ENCODE measurements around the gene CACNA1A. TPM values are rescaled to one million over a fixed set of nuclear protein-coding genes. Genes with fewer than 3 reads are reported as not detected.

The CACNA1A gene
- total RNA-seq, 2 donors from 2014 or later: 0.77 TPM; not detected in 1

- Mint-ChIP-seq H3K4me1 (no peaks in the 10 kb centered on the region), H3K27me3 (peaks cover 63% of the 10 kb centered on the region), H3K36me3 (ENCODE audit: low read depth) (no peaks in the 10 kb centered on the region), H3K4me3 (no peak overlapping the region), H3K27ac (no peak overlapping the region)
- no peak for ATAC-seq
- no peak for DNase-seq
- no peaks in the 10 kb centered on the region for H3K9me3 ChIP-seq (ENCODE audit: control insufficient read depth, low read length, poor library complexity, severe bottlenecking)
Measured at GRCh38 chr19:13356686-13357280, 149.5 kb downstream of the CACNA1A start.

GRCh38 chr19:13356185-13356584 lies 150.1 kb downstream of the CACNA1A start:
- DNase-seq (no peak), ATAC-seq (no peak)
- H3K27me3 Mint-ChIP-seq: peaks cover 57% of the 10 kb centered on the region
- no peaks in the 10 kb centered on the region for H3K36me3 Mint-ChIP-seq (ENCODE audit: low read depth)
- H3K4me3 Mint-ChIP-seq: no peak overlapping the region
- no peaks in the 10 kb centered on the region for H3K9me3 ChIP-seq (ENCODE audit: control insufficient read depth, low read length, poor library complexity, severe bottlenecking)
- H3K4me1 Mint-ChIP-seq: no peaks in the 10 kb centered on the region
- H3K27ac Mint-ChIP-seq: no peak overlapping the region

GRCh38 chr19:13355356-13355755 lies 150.9 kb downstream of the CACNA1A start:
- H3K9me3 ChIP-seq (ENCODE audit: control insufficient read depth, low read length, poor library complexity, severe bottlenecking): no peaks in the 10 kb centered on the region
- H3K4me1 Mint-ChIP-seq: no peaks in the 10 kb centered on the region
- H3K27me3 Mint-ChIP-seq: peaks cover 50% of the 10 kb centered on the region
- ATAC-seq: no peak
- no peak overlapping the region for H3K27ac Mint-ChIP-seq
- DNase-seq: no peak
- H3K36me3 Mint-ChIP-seq (ENCODE audit: low read depth): no peaks in the 10 kb centered on the region
- H3K4me3 Mint-ChIP-seq: no peak overlapping the region

GRCh38 chr19:13353625-13354024 lies 152.7 kb downstream of the CACNA1A start:
- no peak overlapping the region for H3K4me3 Mint-ChIP-seq
- H3K36me3 Mint-ChIP-seq (ENCODE audit: low read depth): no peaks in the 10 kb centered on the region
- peaks cover 50% of the 10 kb centered on the region for H3K27me3 Mint-ChIP-seq
- H3K9me3 ChIP-seq (ENCODE audit: control insufficient read depth, low read length, poor library complexity, severe bottlenecking): no peaks in the 10 kb centered on the region
- DNase-seq (no peak), ATAC-seq (no peak)
- H3K4me1 Mint-ChIP-seq: no peaks in the 10 kb centered on the region
- H3K27ac Mint-ChIP-seq: no peak overlapping the region

- Mint-ChIP-seq H3K4me3 (no peak overlapping the region), H3K27ac (no peak overlapping the region), H3K27me3 (peaks cover 42% of the 10 kb centered on the region), H3K36me3 (ENCODE audit: low read depth) (no peaks in the 10 kb centered on the region), H3K4me1 (no peaks in the 10 kb centered on the region)
- no peaks in the 10 kb centered on the region for H3K9me3 ChIP-seq (ENCODE audit: control insufficient read depth, low read length, poor library complexity, severe bottlenecking)
- DNase-seq: no peak
- ATAC-seq: no peak
Measured at GRCh38 chr19:13350759-13351158, 155.5 kb downstream of the CACNA1A start.

- H3K27ac Mint-ChIP-seq: no peak overlapping the region
Measured at GRCh38 chr19:13350072-13350471, 156.2 kb downstream of the CACNA1A start.

GRCh38 chr19:13347367-13347766 lies 158.9 kb downstream of the CACNA1A start:
- Mint-ChIP-seq H3K36me3 (ENCODE audit: low read depth) (no peaks in the 10 kb centered on the region), H3K4me1 (no peaks in the 10 kb centered on the region), H3K27ac (no peak overlapping the region), H3K4me3 (no peak overlapping the region), H3K27me3 (peaks cover 13% of the 10 kb centered on the region)
- no peaks in the 10 kb centered on the region for H3K9me3 ChIP-seq (ENCODE audit: control insufficient read depth, low read length, poor library complexity, severe bottlenecking)
- DNase-seq (no peak), ATAC-seq (no peak)

More at GRCh38 chr19:13350072-13350471, 156.2 kb downstream of the CACNA1A start:
- Mint-ChIP-seq H3K36me3 (ENCODE audit: low read depth) (no peaks in the 10 kb centered on the region), H3K27me3 (peaks cover 38% of the 10 kb centered on the region), H3K4me3 (no peak overlapping the region), H3K4me1 (no peaks in the 10 kb centered on the region)
- DNase-seq (no peak), ATAC-seq (no peak)
- no peaks in the 10 kb centered on the region for H3K9me3 ChIP-seq (ENCODE audit: control insufficient read depth, low read length, poor library complexity, severe bottlenecking)

GRCh38 chr19:13343514-13343913 lies 162.8 kb downstream of the CACNA1A start:
- Mint-ChIP-seq H3K4me1 (no peaks in the 10 kb centered on the region), H3K36me3 (ENCODE audit: low read depth) (no peaks in the 10 kb centered on the region), H3K27me3 (peaks cover 37% of the 10 kb centered on the region), H3K27ac (no peak overlapping the region), H3K4me3 (no peak overlapping the region)
- ATAC-seq (no peak), DNase-seq (no peak)
- no peaks in the 10 kb centered on the region for H3K9me3 ChIP-seq (ENCODE audit: control insufficient read depth, low read length, poor library complexity, severe bottlenecking)

GRCh38 chr19:13342672-13343071 lies 163.6 kb downstream of the CACNA1A start:
- Mint-ChIP-seq H3K36me3 (ENCODE audit: low read depth) (no peaks in the 10 kb centered on the region), H3K4me3 (no peak overlapping the region), H3K27me3 (peaks cover 40% of the 10 kb centered on the region), H3K27ac (no peak overlapping the region), H3K4me1 (no peaks in the 10 kb centered on the region)
- ATAC-seq (no peak), DNase-seq (no peak)
- no peaks in the 10 kb centered on the region for H3K9me3 ChIP-seq (ENCODE audit: control insufficient read depth, low read length, poor library complexity, severe bottlenecking)

- no peak for DNase-seq
- H3K36me3 Mint-ChIP-seq (ENCODE audit: low read depth): no peaks in the 10 kb centered on the region
- no peak for ATAC-seq
- no peaks in the 10 kb centered on the region for H3K4me1 Mint-ChIP-seq
- H3K27ac Mint-ChIP-seq: no peak overlapping the region
- H3K4me3 Mint-ChIP-seq: no peak overlapping the region
- H3K9me3 ChIP-seq (ENCODE audit: control insufficient read depth, low read length, poor library complexity, severe bottlenecking): no peaks in the 10 kb centered on the region
- H3K27me3 Mint-ChIP-seq: peaks cover 57% of the 10 kb centered on the region
Measured at GRCh38 chr19:13339869-13340268, 166.4 kb downstream of the CACNA1A start.

GRCh38 chr19:13337181-13337580 lies 169.1 kb downstream of the CACNA1A start:
- Mint-ChIP-seq H3K27me3 (peaks cover 75% of the 10 kb centered on the region), H3K27ac (no peak overlapping the region), H3K4me1 (peaks cover 3% of the 10 kb centered on the region), H3K36me3 (ENCODE audit: low read depth) (peaks cover 5% of the 10 kb centered on the region), H3K4me3 (no peak overlapping the region)
- no peaks in the 10 kb centered on the region for H3K9me3 ChIP-seq (ENCODE audit: control insufficient read depth, low read length, poor library complexity, severe bottlenecking)
- no peak for ATAC-seq
- DNase-seq: no peak

- peaks cover 3% of the 10 kb centered on the region for H3K4me1 Mint-ChIP-seq
- H3K27me3 Mint-ChIP-seq: peaks cover 63% of the 10 kb centered on the region
- no peak overlapping the region for H3K4me3 Mint-ChIP-seq
- peaks cover 5% of the 10 kb centered on the region for H3K36me3 Mint-ChIP-seq (ENCODE audit: low read depth)
- DNase-seq (no peak), ATAC-seq (no peak)
- H3K27ac Mint-ChIP-seq: no peak overlapping the region
- H3K9me3 ChIP-seq (ENCODE audit: control insufficient read depth, low read length, poor library complexity, severe bottlenecking): no peaks in the 10 kb centered on the region
Measured at GRCh38 chr19:13334801-13335481, 171.3 kb downstream of the CACNA1A start.

GRCh38 chr19:13330285-13330684 lies 176.0 kb downstream of the CACNA1A start:
- H3K9me3 ChIP-seq (ENCODE audit: control insufficient read depth, low read length, poor library complexity, severe bottlenecking): no peaks in the 10 kb centered on the region
- H3K4me1 Mint-ChIP-seq: peaks cover 3% of the 10 kb centered on the region
- no peak overlapping the region for H3K27ac Mint-ChIP-seq
- no peak for ATAC-seq
- peaks cover 7% of the 10 kb centered on the region for H3K36me3 Mint-ChIP-seq (ENCODE audit: low read depth)
- H3K4me3 Mint-ChIP-seq: no peak overlapping the region
- H3K27me3 Mint-ChIP-seq: peaks cover 39% of the 10 kb centered on the region
- no peak for DNase-seq

GRCh38 chr19:13329766-13330165 lies 176.5 kb downstream of the CACNA1A start:
- Mint-ChIP-seq H3K27ac (no peak overlapping the region), H3K27me3 (peaks cover 35% of the 10 kb centered on the region), H3K36me3 (ENCODE audit: low read depth) (peaks cover 7% of the 10 kb centered on the region), H3K4me3 (no peak overlapping the region), H3K4me1 (peaks cover 3% of the 10 kb centered on the region)
- ATAC-seq (no peak), DNase-seq (no peak)
- no peaks in the 10 kb centered on the region for H3K9me3 ChIP-seq (ENCODE audit: control insufficient read depth, low read length, poor library complexity, severe bottlenecking)
